NCI-H460 (cell line): ENCODE measurements around the gene TPM4. TPM values are rescaled to one million over a fixed set of nuclear protein-coding genes. Genes with fewer than 3 reads are reported as not detected.

ENCODE experiments used
- total RNA-seq: library from RNA; depleted of rRNA; stranded (reverse); fragments of >200 nt; shearing (Covaris generic); gene quantifications from 2 replicates; pipeline ENCODE4 v1.2.3, GENCODE V29; 2014; rRNA removed

Gene TPM4
- total RNA-seq, 1 experiment from 2014 or later, result 562 TPM

Other genes starting within 250 kb of the TPM4 start
- gene CYP4F2, start 178.4 kb upstream of the TPM4 start, total RNA-seq, result not detected in 2 replicates
- 108 and 123 TPM in 2 replicates for gene CYP4F11, start 142.0 kb upstream of the TPM4 start, total RNA-seq
- gene OR10H4, start 127.5 kb upstream of the TPM4 start, total RNA-seq, result not detected in 2 replicates
- 35.3 and 35.4 TPM in 2 replicates for gene RAB8A, start 35.4 kb downstream of the TPM4 start, total RNA-seq
- not detected in 2 replicates for gene HSH2D, start 67.2 kb downstream of the TPM4 start, total RNA-seq
- gene CIB3, start 97.0 kb downstream of the TPM4 start, total RNA-seq, result not detected in 2 replicates
- 63.3 and 65.8 TPM in 2 replicates for gene FAM32A, start 108.9 kb downstream of the TPM4 start, total RNA-seq
- gene AP1M1, start 121.4 kb downstream of the TPM4 start, total RNA-seq, result 38.0 and 43.4 TPM in 2 replicates
- 13.5 and 16.8 TPM in 2 replicates for gene KLF2, start 248.3 kb downstream of the TPM4 start, total RNA-seq